RWPE1 (cell line): ENCODE measurements around the gene TMEM63B.
"Not testable (repeated sequence)": the region's sequence is repeated elsewhere in the genome, so short reads cannot be mapped to it uniquely, and the experiment has no call there.

ENCODE experiments used
- CTCF ChIA-PET: fragments of 350-600 bp; sonication (Branson Sonifier 250); formaldehyde crosslinking; extraction: SDS; loops from one replicate; lab custom pipeline; 2021; lab: Yijun Ruan, JAX
- POLR2A ChIA-PET: fragments of 400-600 bp; formaldehyde crosslinking; extraction: SDS; loops from one replicate; lab custom pipeline; 2020; ENCODE audit warnings: antibody characterized with exemption; ENCODE audit not compliant: low non-redundant PET; lab: Yijun Ruan, JAX
- DNase-seq: peaks from one replicate; pipeline ENCODE4 v3.0.0; 2012; ENCODE audit warnings: low spot score
- H3K27ac ChIP-seq: fragments of 450-650 bp; 2 replicates; pipeline ENCODE4 v1.5.1; 2017
- TF ChIP-seq, protein P1 (sequence below): fragments of 450-650 bp; conservative IDR thresholded peaks from 2 replicates; pipeline ENCODE4 v1.5.1; 2017; ENCODE audit warnings: low read depth, mild to moderate bottlenecking

TMEM63B gene

GRCh38 chr6:44139351-44139743, 12.0 kb downstream of the TMEM63B start:
- CTCF ChIA-PET: no interaction called here
- POLR2A ChIA-PET: no interaction called here
- TF ChIP-seq, protein P1, sequence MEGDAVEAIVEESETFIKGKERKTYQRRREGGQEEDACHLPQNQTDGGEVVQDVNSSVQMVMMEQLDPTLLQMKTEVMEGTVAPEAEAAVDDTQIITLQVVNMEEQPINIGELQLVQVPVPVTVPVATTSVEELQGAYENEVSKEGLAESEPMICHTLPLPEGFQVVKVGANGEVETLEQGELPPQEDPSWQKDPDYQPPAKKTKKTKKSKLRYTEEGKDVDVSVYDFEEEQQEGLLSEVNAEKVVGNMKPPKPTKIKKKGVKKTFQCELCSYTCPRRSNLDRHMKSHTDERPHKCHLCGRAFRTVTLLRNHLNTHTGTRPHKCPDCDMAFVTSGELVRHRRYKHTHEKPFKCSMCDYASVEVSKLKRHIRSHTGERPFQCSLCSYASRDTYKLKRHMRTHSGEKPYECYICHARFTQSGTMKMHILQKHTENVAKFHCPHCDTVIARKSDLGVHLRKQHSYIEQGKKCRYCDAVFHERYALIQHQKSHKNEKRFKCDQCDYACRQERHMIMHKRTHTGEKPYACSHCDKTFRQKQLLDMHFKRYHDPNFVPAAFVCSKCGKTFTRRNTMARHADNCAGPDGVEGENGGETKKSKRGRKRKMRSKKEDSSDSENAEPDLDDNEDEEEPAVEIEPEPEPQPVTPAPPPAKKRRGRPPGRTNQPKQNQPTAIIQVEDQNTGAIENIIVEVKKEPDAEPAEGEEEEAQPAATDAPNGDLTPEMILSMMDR: no peak

DNA sequence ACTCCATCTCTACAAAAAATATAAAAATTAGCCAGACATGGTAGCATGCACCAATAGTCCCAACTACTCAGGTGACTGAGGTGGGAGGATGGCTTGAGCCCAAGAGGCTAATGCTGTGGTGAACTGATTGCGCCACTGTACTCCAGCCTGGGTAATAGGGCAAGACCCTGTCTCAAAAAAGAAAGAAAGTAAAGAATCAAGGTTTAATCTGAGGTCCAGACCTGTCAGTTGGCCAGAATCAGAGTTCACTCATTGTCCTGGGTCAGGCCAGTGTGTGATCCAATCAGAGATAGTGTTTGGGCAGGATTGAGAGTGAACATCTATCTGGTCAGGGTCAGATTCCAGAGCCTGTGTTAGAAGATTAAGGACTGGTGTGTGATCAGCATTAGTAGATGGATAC, 15.5 kb downstream of the TMEM63B start:
- TF ChIP-seq, protein P1: no peak
- POLR2A ChIA-PET: no interaction called here
- CTCF ChIA-PET: interaction anchor here (0.8 kb wide), 1 partner anchor 95 kb away, joined by 4 read pairs; no protein-coding TSS in a partner anchor

More at GRCh38 chr6:44139351-44139743, 12.0 kb downstream of the TMEM63B start:
- no peak overlapping the region for H3K27ac ChIP-seq
- DNase-seq: no peak

GRCh38 chr6:44143731-44144130, 16.4 kb downstream of the TMEM63B start:
- DNase-seq: no peak
- TF ChIP-seq, protein P1: no peak
- POLR2A ChIA-PET: interaction anchor here (0.7 kb wide), 1 partner anchor 34 kb away, joined by 3 read pairs; no protein-coding TSS in a partner anchor
- CTCF ChIA-PET: interaction anchor here (0.7 to 0.8 kb wide), 2 partner anchors 15 to 94 kb away, joined by 3 to 4 read pairs; no protein-coding TSS in a partner anchor
- H3K27ac ChIP-seq: no peak overlapping the region

More for the DNA sequence above, 15.5 kb downstream of the TMEM63B start:
- H3K27ac ChIP-seq: no peak overlapping the region
- DNase-seq: no peak

- DNase-seq, H3K27ac ChIP-seq, POLR2A ChIA-PET: not testable (repeated sequence)
- CTCF ChIA-PET: interaction anchor here (0.6 to 1.1 kb wide), 3 partner anchors 15 to 204 kb away, joined by 3 to 7 read pairs (median 5); no protein-coding TSS in a partner anchor
Measured at GRCh38 chr6:44144536-44144935, 17.2 kb downstream of the TMEM63B start.

DNA sequence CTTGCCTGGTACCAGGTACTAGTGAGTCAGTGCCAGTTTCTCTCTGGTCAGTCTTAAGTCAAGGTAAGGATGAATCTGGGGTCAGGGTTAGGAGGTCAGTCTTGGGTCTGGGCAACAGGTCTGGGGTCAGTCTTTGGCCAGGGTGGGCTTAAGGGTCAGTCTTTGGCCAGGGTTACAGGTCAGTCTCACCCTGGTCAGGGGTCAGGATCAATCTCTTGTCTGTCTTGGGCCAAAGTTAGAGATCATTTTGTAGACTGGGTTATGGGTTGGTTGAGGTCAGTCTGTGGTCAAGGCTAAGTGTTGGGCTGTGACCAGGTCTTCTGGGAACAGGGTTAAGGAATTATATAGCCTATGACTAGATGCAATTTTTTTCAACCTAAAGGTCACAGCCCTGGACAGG, 18.5 kb downstream of the TMEM63B start:
- POLR2A ChIA-PET: no interaction called here
- H3K27ac ChIP-seq: no peak overlapping the region
- CTCF ChIA-PET: no interaction called here
- TF ChIP-seq, protein P1: no peak
- no peak for DNase-seq

- no peak for DNase-seq
- peak overlapping the region; percentile 18; the same call in 1 of the 2 replicates for H3K27ac ChIP-seq
- POLR2A ChIA-PET: no interaction called here
- CTCF ChIA-PET: no interaction called here
- TF ChIP-seq, protein P1: no peak
Measured at GRCh38 chr6:44146685-44147084, 19.3 kb downstream of the TMEM63B start.

- POLR2A ChIA-PET: no interaction called here
- DNase-seq: no peak
- H3K27ac ChIP-seq: peak overlapping the region; percentile 18; the same call in 1 of the 2 replicates
- CTCF ChIA-PET: no interaction called here
- TF ChIP-seq, protein P1: no peak
Measured at GRCh38 chr6:44147256-44147655, 19.9 kb downstream of the TMEM63B start.
